Spleen (tissue), 11 donors: ENCODE measurements around the gene ING4. TPM values are rescaled to one million over a fixed set of nuclear protein-coding genes. Genes with fewer than 3 reads are reported as not detected.

Experiments used
- DNase-seq: peaks from one replicate; pipeline ENCODE4 v3.0.0-alpha.2; 2020
- H3K27ac ChIP-seq, 8 donors: fragments of 200-600 bp; sonication (generic) in 7 of 8; 1 replicate in 4 of 8; 2 replicates in 4 of 8; pipeline versions ENCODE4 v1.5.0 to v1.8.0; 2016 to 2021; ENCODE audit warnings: inconsistent platforms in 4 of 8, mild to moderate bottlenecking in 4 of 8, moderate library complexity in 1 of 8
- H3K27me3 ChIP-seq, 7 donors: fragments of 200-600 bp; sonication (generic) in 6 of 7; replicated peaks in 1 of 7; 1 replicate in 4 of 7; 2 replicates in 3 of 7; pipeline versions ENCODE4 v1.5.0 to v1.8.0; 2016 to 2021; ENCODE audit warnings: inconsistent platforms in 3 of 7, mild to moderate bottlenecking in 1 of 7
- H3K36me3 ChIP-seq, 6 donors: fragments of 200-600 bp; sonication (generic) in 5 of 6; 1 replicate in 4 of 6; 2 replicates in 2 of 6; pipeline versions ENCODE4 v1.5.0 to v1.8.0; 2016 to 2021; ENCODE audit warnings: inconsistent platforms in 2 of 6
- H3K4me1 ChIP-seq, 6 donors: fragments of 200-600 bp; sonication (generic) in 5 of 6; 1 replicate in 3 of 6; 2 replicates in 3 of 6; pipeline versions ENCODE4 v1.5.0 to v1.8.0; 2016 to 2021; ENCODE audit warnings: inconsistent platforms in 3 of 6
- H3K4me3 ChIP-seq, 8 donors: fragments of 200-600 bp; sonication (generic) in 7 of 8; 1 replicate in 4 of 8; 2 replicates in 4 of 8; pipeline versions ENCODE4 v1.5.0 to v1.8.0; 2016 to 2021; ENCODE audit warnings: inconsistent platforms in 4 of 8, mild to moderate bottlenecking in 4 of 8, moderate library complexity in 2 of 8
- H3K9me3 ChIP-seq, 8 donors: fragments of 200-600 bp; sonication (generic) in 7 of 8; 1 replicate in 4 of 8; 2 replicates in 4 of 8; pipeline versions ENCODE4 v1.5.0 to v1.8.0; 2016 to 2021; ENCODE audit warnings: inconsistent platforms in 4 of 8
- CTCF ChIP-seq, 11 experiments: fragments of 200-600 bp in 7 of 11; fragments of 450-650 bp in 4 of 11; sonication (generic) in 4 of 11; IDR thresholded peaks in 8 of 11; conservative IDR thresholded peaks in 3 of 11; 1 replicate in 7 of 11; 2 replicates in 4 of 11; pipeline versions ENCODE4 v1.4.0 to v1.8.0; 2016 to 2021; ENCODE audit warnings: antibody characterized with exemption in 11 of 11, inconsistent platforms in 4 of 11, mild to moderate bottlenecking in 1 of 11
- POLR2A ChIP-seq, 3 donors: fragments of 450-650 bp; IDR thresholded peaks; one replicate each; pipeline ENCODE4 v1.5.1; 2017; ENCODE audit warnings: antibody characterized with exemption in 3 of 3, mild to moderate bottlenecking in 1 of 3
- POLR2AphosphoS5 ChIP-seq, 3 donors: sonication (generic); formaldehyde crosslinking; IDR thresholded peaks; one replicate each; pipeline ENCODE4 v1.5.1; 2017; ENCODE audit warnings: antibody characterized with exemption in 3 of 3
- WGBS, 5 donors: extraction: QIAGEN DNeasy Blood & Tissue Kit in 3 of 5; methylation state at CpG; one replicate each; pipeline versions ENCODE4 v1.1.5 to v1.1.7; 2013 to 2018; 5-methylcytosine and 5-hydroxymethylcytosine counted together
- intact Hi-C: fragments of 100-400 bp; cut with DNase I; formaldehyde crosslinking; loops from one replicate; pipeline ENCODE4 v1.15.0; 2023; ENCODE audit warnings: low total_unique reads
- polyA plus RNA-seq, 3 donors: library from polyadenylated mRNA; stranded (reverse); fragments of 200-250 nt; gene quantifications; one replicate each; pipeline ENCODE4 v1.2.1, GENCODE V29; 2013
- total RNA-seq, 7 donors: library from RNA; depleted of rRNA in 3 of 7; stranded (reverse); fragments of >200 nt in 3 of 7; fragmentation: NEBNext Ultra II Directional in 4 of 7; extraction: Animal tissue kit (Norgen Biotek cat#: 25700) in 4 of 7; gene quantifications; one replicate each; pipeline versions ENCODE4 v1.1.0 to v1.2.1, GENCODE V29; 2016 to 2021
- donor health status: healthy with polysubstance abuse.
- donor health status: DM: no; HTN: no; CAD: no; lungs with moderate emphysema.
- donor health status: DM: no; HTN: no; CAD: no.
- donor health status: Bipolar disorder and iron deficiency.
- donor health status: healthy.
- donor health status: DM: no; HTN: no; CAD: no.
- donor health status: DM: yes; HTN: yes; CAD: no.

The ING4 gene
- total and polyA plus RNA-seq, 10 donors = 33.0 to 68.8 (median 49.9) TPM

DNA sequence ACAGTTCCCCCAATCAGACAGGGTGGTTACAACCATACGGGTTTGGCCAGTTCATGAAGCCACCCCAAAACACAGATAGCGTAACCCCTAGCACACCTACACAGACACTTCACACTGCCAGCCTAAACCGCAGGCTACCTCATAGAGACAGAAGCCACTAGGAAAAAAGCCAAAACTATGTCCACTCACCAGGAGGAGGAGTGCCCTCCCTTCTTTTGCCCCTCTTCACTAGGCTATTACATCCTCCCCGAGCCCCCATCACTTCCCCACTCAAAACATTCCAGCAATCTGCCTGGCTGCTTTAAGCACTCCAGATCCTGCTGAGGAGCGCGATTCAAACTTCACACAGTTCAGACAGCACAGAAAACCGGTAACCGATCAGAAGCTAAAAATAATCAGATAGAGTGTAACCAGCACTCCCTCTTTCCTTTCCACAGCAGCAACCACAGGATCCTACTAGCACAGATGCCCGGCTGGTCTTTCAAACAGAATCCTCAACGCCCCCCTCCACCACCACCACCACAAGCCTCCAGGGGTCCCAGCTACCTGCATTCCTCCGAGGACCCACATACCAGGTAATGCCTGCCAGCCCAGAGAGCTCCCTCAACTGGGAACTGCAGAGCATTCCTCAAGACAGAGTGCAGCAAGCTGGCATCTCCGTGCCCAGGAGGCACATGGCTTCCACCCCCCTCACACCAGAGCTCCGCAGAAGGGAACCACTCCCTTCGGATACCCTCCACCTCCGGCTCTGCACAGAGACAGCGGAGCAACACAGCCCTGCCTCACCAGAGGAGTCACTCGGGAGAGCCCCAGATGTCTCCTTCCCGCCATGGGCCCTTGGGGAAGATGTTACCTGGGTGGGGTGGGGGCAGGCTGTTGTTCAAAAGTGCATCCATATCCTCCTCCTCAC lies 57.2 kb downstream of the ING4 start:
- DNase-seq = no peak
- H3K27me3 ChIP-seq = no peaks in the 10 kb centered on the region
- 3 to 5% (median 3%) methylated on average over 17 to 18 of the region's 18 CpGs for whole genome bisulfite sequencing, 5 donors

GRCh38 chr12:6604259-6605029 lies 58.5 kb downstream of the ING4 start:
- H3K9me3 ChIP-seq = no peaks in the 10 kb centered on the region
- intact Hi-C loops = no loop called here
- no peak for DNase-seq
- H3K4me3 ChIP-seq = peak overlapping the region in 7 of 8 donors; percentile 9 to 97 (median 86)
- WGBS, 5 donors = 63 to 78% (median 73%) methylated on average over 6 of the region's 6 CpGs
- H3K36me3 ChIP-seq = peaks cover 6 to 55% (median 32%) of the 10 kb centered on the region in 6 donors
- no peak for TF ChIP-seq POLR2A (IDR thresholded peaks at IDR 0.05)
- TF ChIP-seq POLR2AphosphoS5 (IDR thresholded peaks at IDR 0.05) = no peak
- TF ChIP-seq CTCF (IDR thresholded peaks at IDR 0.05 in 8 of 11, conservative IDR thresholded peaks at IDR 0.05 in 3 of 11) = no peak
- H3K4me1 ChIP-seq = peaks cover 29 to 72% (median 43%) of the 10 kb centered on the region in 6 donors
- peak overlapping the region in 7 of 8 donors; percentile 26 to 99 (median 98) for H3K27ac ChIP-seq
- no peaks in the 10 kb centered on the region for H3K27me3 ChIP-seq

More for the DNA sequence above, 57.2 kb downstream of the ING4 start:
- intact Hi-C loops = no loop called here
- H3K4me3 ChIP-seq = peak overlapping the region; percentile 70 to 97 (median 86)
- peaks cover 29 to 73% (median 44%) of the 10 kb centered on the region in 6 donors for H3K4me1 ChIP-seq
- TF ChIP-seq CTCF (IDR thresholded peaks at IDR 0.05 in 8 of 11, conservative IDR thresholded peaks at IDR 0.05 in 3 of 11) = no peak
- TF ChIP-seq POLR2AphosphoS5 (IDR thresholded peaks at IDR 0.05) = no peak
- TF ChIP-seq POLR2A (IDR thresholded peaks at IDR 0.05) = no peak
- H3K36me3 ChIP-seq = peaks cover 4 to 43% (median 20%) of the 10 kb centered on the region in 6 donors
- no peaks in the 10 kb centered on the region for H3K9me3 ChIP-seq
- H3K27ac ChIP-seq = peak overlapping the region; percentile 91 to 99 (median 97)

GRCh38 chr12:6603095-6603567 lies 59.8 kb downstream of the ING4 start:
- Histone ChIP-seq H3K36me3 (peaks cover 8 to 68% (median 45%) of the 10 kb centered on the region in 6 donors), H3K9me3 (no peaks in the 10 kb centered on the region), H3K4me3 (peak overlapping the region in 3 of 8 donors; percentile 12 to 97 (median 96)), H3K4me1 (peaks cover 29 to 72% (median 45%) of the 10 kb centered on the region in 6 donors), H3K27ac (peak overlapping the region in 7 of 8 donors; percentile 29 to 99 (median 98)), H3K27me3 (no peaks in the 10 kb centered on the region)
- TF ChIP-seq CTCF (IDR thresholded peaks at IDR 0.05 in 8 of 11, conservative IDR thresholded peaks at IDR 0.05 in 3 of 11) (no peak), POLR2AphosphoS5 (IDR thresholded peaks at IDR 0.05) (peak in 1 of 3 donors; percentile 23)
- WGBS, 5 donors = 3 to 16% (median 10%) methylated on average over 6 of the region's 6 CpGs
- no peak for DNase-seq
- intact Hi-C loops = no loop called here
